Nephron progenitor cell (in vitro differentiated cells): ENCODE results near the gene ZNF490.

Source experiments
- DNase-seq: peaks from one replicate; pipeline ENCODE4 v3.0.0; 2021
- H3K27ac Mint-ChIP-seq: 2 replicates; pipeline ENCODE4 v1.8.0; 2021; ENCODE audit warnings: mild to moderate bottlenecking, moderate library complexity, mixed read lengths
- H3K27me3 Mint-ChIP-seq: 2 replicates; pipeline ENCODE4 v1.8.0; 2021; ENCODE audit warnings: mild to moderate bottlenecking, low read depth, mixed read lengths; ENCODE audit not compliant: poor library complexity
- H3K36me3 Mint-ChIP-seq: 2 replicates; pipeline ENCODE4 v1.8.0; 2021; ENCODE audit warnings: low read depth, mixed read lengths
- H3K4me1 Mint-ChIP-seq: 2 replicates; pipeline ENCODE4 v1.8.0; 2021; ENCODE audit warnings: mixed read lengths
- H3K4me3 Mint-ChIP-seq: 2 replicates; pipeline ENCODE4 v1.8.0; 2021; ENCODE audit warnings: mild to moderate bottlenecking, moderate library complexity, mixed read lengths
- H3K9me3 Mint-ChIP-seq: 2 replicates; pipeline ENCODE4 v1.8.0; 2021; ENCODE audit warnings: mild to moderate bottlenecking, moderate library complexity, mixed read lengths
- CTCF ChIP-seq: fragments of 200-600 bp; sonication (generic); IDR thresholded peaks from 2 replicates; pipeline ENCODE4 v1.5.0; 2021; ENCODE audit warnings: antibody characterized with exemption

ZNF490 gene

DNA sequence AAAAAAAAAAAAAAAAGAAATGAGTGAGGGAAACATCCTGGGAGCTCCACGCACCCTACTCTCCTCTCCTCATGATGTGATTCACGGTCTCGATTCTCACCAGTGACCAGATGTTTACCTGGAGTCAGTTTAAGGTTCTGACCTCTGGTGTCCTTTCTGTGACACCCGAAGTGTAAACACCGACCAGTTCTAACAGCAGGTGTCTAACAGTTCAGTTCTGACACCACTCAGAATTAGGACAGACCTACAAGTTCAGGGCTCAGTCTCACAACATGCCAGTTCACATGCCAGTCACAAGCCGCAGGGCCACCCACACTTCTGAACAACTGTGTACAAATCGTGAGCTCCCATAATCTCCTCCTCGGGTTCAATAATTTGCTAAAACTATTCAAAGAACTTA lies 65.3 kb downstream of the ZNF490 start:
- Mint-ChIP-seq H3K36me3 (peaks cover 90% of the 10 kb centered on the region), H3K4me1 (peaks cover 6% of the 10 kb centered on the region), H3K9me3 (peaks cover 99% of the 10 kb centered on the region), H3K27me3 (peaks cover 2% of the 10 kb centered on the region), H3K27ac (no peak overlapping the region), H3K4me3 (no peak overlapping the region)
- no peak for TF ChIP-seq CTCF
- DNase-seq, result no peak

- no peak for DNase-seq
These were observed 66.2 kb downstream of the ZNF490 start for GRCh38 chr19:12544401-12544876.

GRCh38 chr19:12543855-12544254 lies 66.8 kb downstream of the ZNF490 start:
- Mint-ChIP-seq H3K9me3 (peaks cover 99% of the 10 kb centered on the region), H3K27me3 (peaks cover 2% of the 10 kb centered on the region), H3K36me3 (peaks cover 94% of the 10 kb centered on the region), H3K4me1 (no peaks in the 10 kb centered on the region), H3K27ac (no peak overlapping the region), H3K4me3 (no peak overlapping the region)
- no peak for DNase-seq
- no peak for TF ChIP-seq CTCF

More at GRCh38 chr19:12544401-12544876, 66.2 kb downstream of the ZNF490 start:
- H3K27ac Mint-ChIP-seq, result no peak overlapping the region
- H3K36me3 Mint-ChIP-seq, result peaks cover 94% of the 10 kb centered on the region
- H3K27me3 Mint-ChIP-seq, result peaks cover 2% of the 10 kb centered on the region
- no peak for TF ChIP-seq CTCF
- H3K4me3 Mint-ChIP-seq, result no peak overlapping the region
- H3K9me3 Mint-ChIP-seq, result peaks cover 99% of the 10 kb centered on the region
- H3K4me1 Mint-ChIP-seq, result peaks cover 3% of the 10 kb centered on the region
